NOMO-1 treated with DMSO at 0.1 percent for 48 hours (cell line): Measurements from ENCODE around the gene PTPRN2.

Source experiments
- DNase-seq: peaks from one replicate; lab custom pipeline; 2025; ENCODE audit not compliant: unreplicated experiment; lab: John Stamatoyannopoulos, UW

The PTPRN2 gene

DNA sequence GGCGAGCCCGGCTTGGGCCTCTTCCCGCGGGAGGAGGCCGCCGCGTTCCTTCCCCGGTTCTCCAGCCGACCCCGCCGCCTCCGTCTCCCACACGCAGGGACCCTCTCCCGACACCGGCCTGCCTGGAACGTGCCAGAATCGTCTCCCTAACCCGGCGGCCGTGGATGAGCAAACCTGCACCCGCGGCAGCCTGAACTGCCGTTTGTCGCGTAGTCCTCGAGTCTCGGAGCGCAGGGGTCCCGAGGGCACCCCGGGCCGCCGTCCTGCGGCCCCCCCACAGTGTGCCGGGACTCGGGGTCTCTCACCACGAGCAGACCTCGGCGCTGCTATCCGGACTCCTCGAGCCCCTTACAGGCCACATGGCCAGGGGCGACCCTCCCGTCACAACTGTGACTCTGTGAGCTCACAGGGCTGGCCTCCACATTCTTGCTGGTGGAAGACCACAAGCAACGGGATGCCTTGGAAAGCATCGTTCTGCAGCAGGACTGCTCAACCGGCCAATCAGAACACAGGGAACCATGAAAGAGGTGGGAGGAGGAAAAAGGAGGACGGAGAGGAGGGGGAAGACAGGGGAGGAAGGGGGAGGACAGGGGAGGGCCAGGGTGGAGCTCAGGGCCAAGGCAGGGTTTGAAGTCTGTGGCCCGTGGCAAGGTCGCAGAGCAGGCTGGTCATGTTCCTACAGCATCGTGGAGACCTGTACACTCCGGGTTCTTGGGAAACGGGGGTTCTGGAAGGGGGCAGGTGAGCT, 973.9 kb downstream of the PTPRN2 start:
- DNase-seq, result no peak

DNA sequence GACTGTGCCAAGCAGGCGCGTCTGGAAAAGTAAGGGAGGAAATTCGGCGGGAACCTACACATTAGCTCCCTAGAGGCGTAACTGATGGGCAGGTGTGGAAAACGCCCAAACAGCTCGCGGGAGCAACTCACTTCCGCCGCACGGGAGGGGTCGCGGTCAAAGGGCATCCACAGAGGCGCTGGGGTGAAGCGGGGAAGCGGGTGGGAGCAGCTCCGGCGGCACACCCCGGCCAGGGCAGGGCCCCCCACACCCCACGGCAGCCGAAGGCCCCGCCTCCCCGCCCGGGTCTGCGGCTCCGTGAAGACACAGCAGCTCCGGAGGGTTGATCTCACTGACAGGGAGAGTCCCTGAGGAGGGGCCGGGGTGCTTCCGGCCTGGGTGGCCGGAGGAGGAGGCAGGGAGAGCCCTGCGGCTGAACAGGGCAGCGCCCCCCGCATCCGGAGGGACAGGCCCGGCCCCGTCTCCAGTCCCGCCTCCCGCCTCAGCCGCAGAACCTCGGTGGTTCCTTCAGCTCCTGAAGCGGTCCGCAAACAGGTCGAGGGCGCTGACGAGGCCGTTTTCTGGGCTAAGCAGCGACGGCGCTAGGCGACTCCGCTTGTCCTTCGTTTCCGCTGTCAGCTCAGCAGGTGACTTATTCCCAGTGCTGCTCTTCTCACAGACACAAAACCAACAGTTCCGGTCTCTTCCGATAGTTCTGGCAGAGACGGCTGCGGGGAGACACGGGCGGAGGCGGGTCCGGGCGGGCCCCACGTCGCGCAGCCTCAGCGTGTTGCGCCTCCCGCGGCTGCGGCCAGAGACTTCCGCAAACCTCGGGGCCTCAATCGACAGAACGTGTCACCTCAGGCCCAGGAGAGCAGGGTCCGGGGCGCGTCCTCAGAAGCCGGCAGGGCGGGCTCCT, 974.7 kb downstream of the PTPRN2 start:
- no peak for DNase-seq

GRCh38 chr7:157612009-157612663, 975.5 kb downstream of the PTPRN2 start:
- no peak for DNase-seq

DNA sequence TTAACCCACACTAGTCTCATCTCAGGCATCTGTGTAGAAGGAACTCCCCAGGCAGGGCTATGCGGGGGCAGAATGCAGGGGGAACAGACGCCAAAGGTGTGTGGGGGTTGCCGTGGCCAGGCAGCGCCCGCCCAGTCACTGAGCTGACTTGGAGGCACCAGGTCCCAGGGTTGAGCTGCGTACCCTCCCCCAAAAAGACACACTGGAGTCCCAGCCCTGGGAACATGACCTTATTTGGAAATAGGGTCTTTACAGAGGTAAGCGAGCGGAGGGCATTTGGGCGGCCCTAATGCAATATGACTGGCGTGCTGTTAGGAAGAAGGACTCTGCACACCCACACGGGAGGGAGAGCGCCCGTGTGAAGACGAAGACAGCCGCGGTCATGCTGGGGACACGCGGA, 976.3 kb downstream of the PTPRN2 start:
- DNase-seq, result no peak

DNA sequence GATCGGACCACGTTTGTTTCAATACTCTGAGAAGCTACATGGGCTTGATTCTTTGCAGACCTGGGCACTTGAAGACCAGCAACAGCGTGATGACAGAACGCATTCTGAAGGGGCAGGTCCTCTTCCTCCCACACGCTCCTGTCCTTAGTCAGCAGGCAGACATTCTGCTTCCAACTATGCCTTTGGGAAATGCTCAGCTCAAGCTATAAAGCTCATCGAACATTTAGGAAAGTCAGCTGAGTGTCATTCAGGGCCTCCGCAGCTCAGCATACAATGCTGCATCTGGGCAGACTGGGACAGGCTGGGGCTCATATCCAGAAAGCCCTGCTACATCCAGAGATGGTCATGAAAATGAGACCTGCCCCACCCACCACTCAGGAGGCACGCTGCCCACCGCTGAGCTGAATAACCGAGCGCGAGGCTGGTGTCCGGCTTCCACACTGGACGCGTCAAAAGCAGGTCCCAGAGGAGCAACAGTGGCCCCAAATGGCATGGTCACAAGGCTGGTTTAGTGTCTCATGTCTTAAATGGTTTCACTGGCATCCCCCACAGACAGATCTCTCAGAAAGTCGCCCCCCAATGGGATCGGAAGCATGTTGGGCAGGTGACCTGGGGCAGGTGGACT, 976.8 kb downstream of the PTPRN2 start:
- no peak for DNase-seq

GRCh38 chr7:157609932-157610640, 977.5 kb downstream of the PTPRN2 start:
- DNase-seq, result no peak

DNA sequence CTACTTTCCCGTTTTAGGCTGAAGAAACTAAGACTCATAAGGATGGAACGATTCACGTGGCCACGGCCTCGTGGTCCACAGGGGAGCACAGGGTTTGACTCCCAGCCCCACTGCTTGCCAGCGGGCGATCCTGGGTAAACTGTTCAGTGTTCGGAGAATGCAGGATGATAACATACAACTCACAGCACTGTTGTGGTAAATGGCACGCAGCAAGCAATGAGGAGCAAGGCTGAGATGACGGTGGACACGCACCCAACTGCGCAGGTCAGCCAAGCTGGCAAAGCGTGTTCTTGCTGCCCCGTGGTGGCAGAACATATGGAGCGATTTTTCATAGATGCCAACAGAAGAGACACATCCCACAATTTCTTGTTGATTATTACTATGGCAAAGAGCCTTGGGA, 978.1 kb downstream of the PTPRN2 start:
- DNase-seq, result no peak

- no peak for DNase-seq
These were observed 980.4 kb downstream of the PTPRN2 start for GRCh38 chr7:157607218-157607617.

- no peak for DNase-seq
These were observed 981.5 kb downstream of the PTPRN2 start for GRCh38 chr7:157606140-157606539.

GRCh38 chr7:157605638-157606037, 982.0 kb downstream of the PTPRN2 start:
- DNase-seq, result no peak

- DNase-seq, result no peak
These were observed 982.8 kb downstream of the PTPRN2 start for GRCh38 chr7:157604661-157605381.

DNA sequence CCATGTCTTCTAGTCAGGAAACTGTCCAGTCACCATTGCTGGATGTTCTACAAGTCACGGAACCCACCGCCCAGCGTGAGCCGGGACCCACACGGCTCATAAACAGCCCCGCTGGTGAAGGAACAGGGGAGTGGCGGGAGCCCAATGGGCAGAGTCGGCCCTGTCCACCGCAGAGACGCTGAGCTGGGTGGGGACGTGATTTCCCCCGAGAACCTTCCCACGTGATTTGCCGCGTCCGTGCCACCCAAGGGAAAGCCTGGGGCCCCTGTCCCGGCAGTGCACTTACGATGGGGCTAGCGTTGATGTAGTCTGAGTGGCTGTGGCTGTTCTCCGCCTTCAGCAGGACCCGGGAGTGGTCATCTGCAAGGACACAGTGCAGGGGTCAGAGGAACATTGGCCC, 983.9 kb downstream of the PTPRN2 start:
- no peak for DNase-seq

DNA sequence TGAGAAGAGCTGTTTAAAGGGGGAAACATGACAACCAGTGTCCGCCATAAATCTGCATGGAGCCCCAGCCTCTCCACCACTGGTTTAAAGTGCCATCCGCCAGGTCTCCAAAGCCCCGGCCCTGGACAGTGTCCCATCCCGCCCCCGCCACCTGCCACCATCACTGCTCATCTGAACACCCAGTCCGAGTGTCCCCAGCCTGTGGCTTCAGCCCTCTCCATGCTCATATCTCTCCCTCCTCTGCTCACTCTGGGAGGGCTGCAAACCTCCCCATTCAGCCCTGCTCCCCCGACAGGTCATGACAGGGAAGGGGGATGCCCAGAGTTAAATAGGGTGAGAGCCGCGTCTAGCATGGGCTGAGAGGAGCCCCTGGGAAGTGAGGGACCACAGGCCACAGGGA, 984.6 kb downstream of the PTPRN2 start:
- DNase-seq, result no peak

GRCh38 chr7:157602581-157602980, 985.0 kb downstream of the PTPRN2 start:
- DNase-seq, result no peak

DNA sequence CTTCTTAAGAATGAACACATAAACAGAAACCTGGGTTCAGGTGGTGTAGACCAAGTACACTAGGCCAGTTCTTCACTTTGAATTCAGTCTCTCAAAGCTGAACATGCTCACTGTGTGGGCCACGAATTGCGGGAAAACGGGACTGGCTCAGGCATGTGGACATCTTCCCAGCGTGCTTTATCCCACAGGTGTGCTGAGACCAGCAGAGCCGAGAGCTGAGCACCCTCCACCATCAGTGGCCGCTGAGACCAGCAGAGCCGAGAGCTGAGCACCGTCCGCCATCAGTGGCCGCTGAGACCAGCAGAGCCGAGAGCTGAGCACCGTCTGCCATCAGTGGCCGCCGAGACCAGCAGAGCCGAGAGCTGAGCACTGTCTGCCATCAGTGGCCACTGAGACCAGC, 985.5 kb downstream of the PTPRN2 start:
- DNase-seq, result no peak

DNA sequence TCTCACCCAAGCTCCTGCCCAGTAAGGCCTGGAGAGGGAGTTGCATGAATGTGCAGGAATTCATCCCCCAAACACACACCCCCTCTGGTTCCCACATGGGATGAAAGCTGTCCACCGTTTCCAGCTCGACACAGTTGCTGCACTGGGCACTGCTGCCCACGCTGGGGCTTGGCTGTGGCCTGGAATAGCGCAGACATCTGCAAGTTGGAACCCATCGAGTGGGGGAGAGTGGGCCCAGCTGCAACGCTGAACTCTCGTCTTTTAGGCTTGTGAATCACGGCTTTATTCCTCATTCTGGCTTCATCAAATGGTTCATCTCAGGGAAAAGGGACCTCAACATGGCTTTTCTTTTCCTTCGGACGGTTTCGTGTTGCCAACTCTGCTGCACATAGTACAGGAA, 986.1 kb downstream of the PTPRN2 start:
- DNase-seq, result no peak

DNA sequence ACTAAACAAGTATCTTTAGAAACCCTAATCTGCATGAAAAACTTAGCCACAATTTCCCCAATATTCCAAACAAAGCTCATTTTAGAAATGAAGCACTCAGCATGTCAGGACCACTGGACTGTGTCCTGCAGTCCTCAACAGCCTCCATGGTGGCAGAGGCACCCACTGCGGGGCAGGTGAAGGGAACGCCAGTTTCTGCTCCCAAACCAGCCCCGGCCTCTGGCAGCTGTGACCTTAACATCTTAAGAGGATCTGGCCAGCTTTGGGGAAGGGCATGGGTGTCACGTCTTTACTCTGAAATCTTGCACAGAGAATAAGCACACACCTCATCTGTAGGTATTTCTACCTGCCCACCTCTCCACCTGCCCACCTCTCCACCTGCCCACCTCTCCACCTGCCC, 988.1 kb downstream of the PTPRN2 start:
- DNase-seq, result no peak

GRCh38 chr7:157597562-157597961, 990.1 kb downstream of the PTPRN2 start:
- DNase-seq, result no peak

GRCh38 chr7:157596881-157597280, 990.7 kb downstream of the PTPRN2 start:
- no peak for DNase-seq

GRCh38 chr7:157596471-157596870, 991.2 kb downstream of the PTPRN2 start:
- no peak for DNase-seq
